Dedifferentiated amniotic fluid mesenchymal stem cell (primary cell): Measurements from ENCODE around the gene APEX1.
"Not testable (repeated sequence)": the region's sequence is repeated elsewhere in the genome, so short reads cannot be mapped to it uniquely, and the experiment has no call there.

Experiments used
- DNase-seq: peaks from one replicate; pipeline ENCODE4 v3.0.0-alpha.2; 2016; ENCODE audit errors: extremely low spot score

Gene APEX1

DNA sequence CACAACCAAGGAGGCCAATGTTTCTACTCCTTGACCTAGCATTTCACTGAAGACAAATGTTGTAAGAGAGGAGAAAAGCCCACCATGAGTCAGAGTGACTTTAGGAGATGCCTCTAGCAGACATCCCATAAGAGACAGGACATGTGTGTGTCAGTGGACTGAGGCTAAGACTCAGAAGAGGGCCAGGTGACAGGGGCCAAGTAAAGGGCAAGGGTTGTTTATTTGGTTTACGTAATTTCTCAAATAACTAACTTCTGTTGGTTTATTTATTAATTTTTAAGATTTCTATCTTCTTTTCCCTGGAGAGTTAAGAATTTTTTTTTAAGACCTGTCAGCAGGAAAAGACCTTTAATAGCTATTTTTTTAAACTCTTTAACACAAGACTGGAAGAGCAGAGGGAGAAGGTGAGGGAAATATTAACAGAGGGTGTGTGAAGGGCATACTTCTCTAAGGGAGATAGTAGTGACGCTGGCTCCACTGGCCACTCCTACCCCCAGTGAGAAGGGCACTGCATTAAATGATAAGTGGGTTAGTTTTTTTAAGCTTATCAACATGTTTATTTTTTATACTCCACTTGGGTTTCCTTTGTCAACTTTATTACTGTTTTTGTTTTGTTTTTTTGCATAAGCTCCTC, 17.6 kb downstream of the APEX1 start:
- DNase-seq: no peak

DNA sequence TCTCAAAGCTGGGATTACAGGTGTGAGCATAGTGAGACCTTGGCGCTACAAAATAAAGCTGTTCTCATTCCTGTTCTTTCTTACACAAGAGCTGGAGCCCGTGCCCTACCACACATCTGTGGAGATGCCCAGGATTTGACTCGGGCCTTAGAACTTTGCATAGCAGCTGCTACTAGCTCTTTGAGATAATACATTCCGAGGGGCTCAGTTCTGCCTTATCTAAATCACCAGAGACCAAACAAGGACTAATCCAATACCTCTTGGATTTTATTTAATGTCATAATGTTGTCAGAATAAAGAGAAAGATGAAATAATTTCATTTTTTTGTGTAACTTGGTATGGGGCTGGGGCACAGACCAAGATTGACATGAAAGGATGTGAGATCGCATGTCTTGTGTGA, 21.8 kb downstream of the APEX1 start:
- DNase-seq: no peak

DNA sequence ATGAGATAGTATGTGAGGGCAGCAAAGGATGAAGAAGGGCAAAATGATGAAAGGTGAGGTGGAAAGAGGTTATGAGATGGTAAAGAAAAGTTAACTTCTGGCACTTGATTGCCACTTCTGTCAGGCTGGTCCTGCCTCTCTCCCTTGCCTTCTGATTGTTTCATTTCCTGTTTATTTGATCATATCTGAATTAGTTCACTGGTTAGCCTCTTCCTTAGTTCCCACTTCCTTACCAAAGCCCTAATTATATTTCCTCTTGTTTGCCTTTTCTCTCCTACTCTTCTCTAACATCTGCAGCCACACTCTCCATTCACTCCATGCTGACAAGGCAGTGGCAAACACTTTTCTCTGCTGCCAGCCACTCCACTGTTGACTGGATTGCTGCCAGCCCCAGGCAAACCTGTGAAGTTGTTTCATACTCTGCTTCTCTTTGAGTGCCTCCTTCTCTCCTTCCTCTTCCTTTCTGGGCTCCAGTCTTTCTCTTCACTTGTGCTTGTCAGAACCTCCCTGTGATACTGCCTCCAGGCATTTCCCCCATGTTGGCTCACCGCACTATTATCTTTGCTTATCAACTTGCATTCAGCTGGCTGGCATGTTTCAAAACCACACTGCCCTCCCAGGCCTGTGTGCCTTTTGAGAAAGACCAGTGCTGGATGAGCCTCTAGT, 22.3 kb downstream of the APEX1 start:
- DNase-seq: peak; percentile 43

DNA sequence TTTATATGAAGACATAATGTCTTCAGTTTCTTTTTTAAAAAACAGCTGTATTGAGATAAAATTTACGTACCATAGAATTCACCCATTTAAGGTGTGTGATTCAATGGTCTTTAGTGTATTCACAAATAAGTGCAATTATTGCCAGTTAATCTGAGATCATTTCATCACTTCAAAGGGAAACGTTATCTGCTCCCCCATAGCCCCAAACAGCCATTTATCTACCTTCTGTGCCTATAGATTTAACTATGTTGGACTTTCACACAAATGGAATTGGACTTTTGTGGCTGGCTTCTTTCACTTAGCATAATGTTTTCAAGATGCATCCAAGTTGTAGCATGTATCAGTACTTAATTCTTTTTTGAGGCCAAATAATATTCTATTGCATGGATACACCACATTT, 23.9 kb downstream of the APEX1 start:
- no peak for DNase-seq

DNA sequence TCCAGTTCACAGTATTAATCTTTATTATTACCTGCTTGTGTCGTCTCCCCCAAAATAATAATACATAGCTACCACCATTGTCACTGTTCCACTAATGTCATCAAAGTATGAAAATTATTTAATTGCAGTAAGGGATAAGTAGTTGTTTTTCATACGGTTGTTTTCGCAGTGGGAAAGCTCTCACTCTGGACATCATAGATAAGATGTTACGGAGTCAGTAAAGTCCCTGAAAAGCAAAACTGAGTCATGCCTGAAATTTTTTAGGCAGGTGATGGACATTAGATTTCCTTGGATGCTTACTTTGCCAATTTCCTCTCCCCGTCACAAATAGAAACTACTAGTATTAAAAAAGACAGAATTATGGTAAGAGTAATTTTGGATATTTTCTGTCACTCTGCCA, 27.4 kb downstream of the APEX1 start:
- no peak for DNase-seq

DNA sequence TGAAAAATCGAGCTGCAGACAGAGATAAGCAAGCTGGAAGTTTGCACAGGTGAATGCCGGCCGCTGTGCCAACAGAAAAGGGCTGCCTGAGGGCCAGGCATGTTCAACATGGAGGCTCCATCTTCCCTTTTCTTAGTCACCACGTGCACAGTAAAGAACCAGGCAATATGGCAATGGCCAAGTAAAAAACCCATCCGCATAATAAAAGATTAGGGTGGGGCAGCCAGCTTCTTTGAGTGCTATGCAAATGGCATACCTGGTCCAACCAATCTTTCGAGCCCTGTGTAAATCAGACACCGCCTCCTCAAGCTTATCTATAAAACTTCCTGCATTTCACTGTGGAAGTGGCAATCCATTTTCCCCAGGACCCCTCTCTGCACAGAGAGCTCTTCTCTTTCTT, 30.9 kb downstream of the APEX1 start:
- DNase-seq: no peak

DNA sequence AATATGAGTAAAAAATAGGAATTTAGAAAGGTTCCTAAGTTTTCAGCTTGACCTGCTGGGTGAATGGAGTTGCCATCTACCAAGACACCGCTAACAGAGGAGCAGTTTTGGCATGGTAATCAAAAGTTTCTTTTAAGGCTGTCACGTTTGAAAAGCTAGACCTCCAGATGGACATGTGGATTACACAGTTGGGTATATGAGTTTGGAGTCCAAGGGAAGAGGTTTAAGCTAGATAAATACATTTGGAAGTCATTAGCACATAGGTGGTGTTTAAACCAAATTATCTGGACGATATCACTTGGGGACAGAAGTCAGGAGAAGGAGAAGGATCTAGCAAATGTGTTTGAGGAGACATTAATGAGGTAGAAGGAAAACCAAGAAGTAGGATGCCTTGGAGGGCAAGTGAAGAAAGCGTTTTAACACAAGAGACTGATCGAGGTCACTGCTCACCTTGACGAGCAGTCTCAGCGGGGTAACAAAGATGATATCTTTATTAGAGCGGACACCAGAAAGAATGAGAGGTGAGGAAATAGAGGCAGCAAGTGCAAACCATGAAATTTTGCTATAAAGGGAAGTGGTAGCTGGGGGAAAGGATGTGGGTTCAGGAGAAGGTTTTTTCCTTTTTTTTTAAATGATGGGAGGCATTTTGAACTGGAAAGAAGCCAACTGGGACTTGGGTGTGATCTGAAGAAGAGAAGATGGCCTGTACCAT, 31.8 kb downstream of the APEX1 start:
- DNase-seq: no peak

DNA sequence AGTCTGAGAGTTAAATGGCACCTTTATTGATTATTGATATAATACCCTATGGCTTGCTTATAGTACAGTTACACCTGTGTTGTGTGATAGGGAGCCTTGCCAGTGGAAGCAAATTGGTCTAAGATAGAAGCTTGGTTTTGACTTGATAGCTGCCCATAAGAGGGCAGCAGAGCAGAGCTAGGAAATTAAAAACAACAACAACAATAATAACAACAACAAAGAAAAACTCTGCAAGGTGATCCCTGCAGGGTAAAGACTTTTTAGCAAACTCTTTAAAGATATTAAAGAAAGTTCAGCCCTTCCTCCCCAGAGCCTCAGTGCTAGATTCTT, 32.3 kb downstream of the APEX1 start:
- DNase-seq: no peak

DNA sequence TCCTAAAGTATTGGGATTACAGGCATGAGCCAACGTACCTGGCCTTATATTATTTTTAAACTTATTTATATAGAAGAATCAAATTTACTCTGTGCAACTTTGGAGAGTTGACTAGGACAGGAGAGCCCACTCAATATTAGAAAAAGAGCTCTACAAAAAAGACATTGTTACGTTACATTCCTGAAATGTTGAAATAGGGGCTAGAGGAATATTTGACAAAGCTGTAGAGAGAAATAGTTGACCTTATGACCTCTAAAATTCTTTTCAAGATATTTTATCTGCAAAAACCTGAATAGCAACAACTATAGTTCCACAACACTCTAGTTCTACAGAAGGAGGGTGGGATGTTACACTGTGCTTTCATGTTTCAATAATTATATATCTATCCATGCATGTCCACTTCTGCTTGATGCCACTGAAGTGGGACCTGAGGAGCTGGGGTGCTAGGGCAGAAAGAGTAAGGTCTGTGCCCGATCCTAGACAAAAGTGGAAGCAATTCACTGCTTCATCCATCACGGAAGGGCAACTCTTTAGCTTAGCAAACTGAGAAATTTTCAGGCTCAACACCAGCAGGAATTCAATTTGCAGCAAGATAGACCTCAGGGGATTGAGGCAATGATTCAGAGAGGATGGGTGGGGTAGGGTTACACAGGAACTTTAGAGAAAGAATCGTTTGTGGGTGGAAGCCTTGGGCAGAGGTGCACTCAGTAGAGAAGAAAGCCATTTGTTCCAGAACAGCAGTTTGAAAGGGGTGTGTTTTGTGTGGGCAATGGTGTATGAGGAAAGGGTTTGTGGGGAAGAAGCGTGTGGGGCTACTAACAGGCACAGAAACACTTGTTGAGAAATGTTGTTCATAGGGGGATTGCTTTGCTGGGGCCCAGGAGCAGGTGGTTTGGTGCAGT, 34.3 kb downstream of the APEX1 start:
- DNase-seq: no peak

DNA sequence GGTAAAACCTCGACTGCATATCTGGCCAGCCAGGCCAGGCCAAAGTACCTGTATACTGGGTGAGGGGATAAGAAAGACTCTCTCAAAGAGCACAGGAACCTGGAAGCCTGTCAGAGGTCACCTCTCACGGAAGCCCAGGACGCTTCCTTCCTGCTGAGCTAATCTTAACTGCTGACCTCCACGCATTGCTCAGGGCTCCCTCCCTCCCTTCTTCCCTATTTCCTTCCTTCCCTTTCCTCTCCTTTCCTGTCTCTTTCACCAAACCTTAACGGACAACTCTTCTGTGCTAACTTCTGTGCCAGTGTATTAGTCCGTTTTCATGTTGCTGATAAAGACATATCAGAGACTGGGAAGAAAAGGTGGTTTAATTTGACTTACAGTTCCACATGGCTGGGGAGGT, 35.5 kb downstream of the APEX1 start:
- no peak for DNase-seq

DNA sequence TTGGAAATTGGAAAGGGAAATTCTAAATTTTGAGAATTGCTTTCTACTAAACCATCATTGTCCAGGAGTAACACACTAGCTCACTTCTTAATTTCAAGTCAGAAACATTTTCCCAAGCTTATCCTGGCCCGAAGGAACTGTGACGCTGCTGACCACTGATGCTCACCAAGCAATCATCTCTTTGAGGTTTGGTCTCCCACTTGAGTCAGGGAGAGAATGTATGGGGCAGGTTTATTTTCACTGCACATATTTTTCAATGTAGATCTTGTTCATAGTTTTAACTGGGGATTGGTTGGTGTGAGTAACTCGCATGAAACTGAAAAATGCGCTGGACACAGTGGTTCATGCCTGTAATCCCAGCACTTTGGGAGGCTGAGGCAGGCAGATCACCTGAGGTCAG, 37.5 kb downstream of the APEX1 start:
- no peak for DNase-seq

DNA sequence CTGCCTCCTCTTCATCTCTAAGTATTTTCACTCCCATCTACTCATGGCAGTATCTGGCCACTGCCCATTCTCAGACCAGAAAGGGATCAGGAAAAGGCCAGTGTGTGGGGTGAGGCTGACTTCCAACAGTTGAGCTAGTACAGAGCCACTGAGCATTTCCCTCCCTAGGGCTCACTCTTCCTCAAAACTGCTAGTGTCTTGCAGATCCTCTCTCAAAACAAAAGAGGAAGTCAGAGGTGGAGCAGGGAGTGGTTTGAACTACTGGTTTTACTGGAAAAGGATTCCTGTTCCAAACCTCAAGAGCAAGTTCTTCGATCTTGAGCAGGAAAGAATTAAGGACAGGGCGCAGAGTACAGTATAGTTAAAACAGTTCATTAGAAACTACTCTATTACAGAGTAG, 38.6 kb downstream of the APEX1 start:
- no peak for DNase-seq

DNA sequence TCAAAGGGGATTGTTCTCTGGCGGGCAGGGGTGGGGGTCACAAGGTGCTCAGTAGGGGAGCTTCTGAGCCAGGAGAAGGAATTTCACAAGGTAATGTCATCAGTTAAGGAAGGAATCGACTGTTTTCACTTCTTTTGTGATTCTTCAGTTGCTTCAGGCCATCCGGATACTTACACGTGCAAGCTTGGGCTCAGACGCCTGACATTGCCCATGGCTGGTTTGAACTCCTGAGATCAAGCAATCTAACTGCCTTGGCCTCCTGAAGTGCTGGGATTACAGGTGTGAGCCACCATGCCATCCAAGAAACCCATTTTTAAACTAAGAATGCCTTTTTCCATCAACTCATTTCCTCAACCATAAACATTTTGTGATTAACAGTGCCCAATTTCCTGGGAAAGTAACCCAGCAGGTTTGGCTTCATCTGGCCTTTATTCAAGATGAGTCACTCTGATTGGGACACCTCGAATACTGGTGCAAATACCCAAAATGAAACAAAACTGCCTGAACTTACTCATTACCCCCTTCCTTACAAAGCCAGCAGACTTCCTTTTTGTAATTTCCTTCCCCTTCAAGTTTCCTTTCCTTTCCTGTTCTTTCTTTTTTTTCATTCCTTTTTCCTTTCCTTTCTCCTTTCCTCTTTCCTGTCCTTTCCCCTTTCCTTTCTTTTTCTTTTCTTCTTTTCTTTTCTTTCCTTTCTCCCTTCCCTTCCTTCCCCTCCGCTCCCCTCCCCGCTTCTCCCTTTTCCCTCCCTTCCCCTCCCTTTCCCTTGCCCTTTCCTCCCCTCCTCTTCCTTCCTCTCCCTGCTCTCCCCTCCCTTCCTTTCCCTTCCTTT, 40.1 kb downstream of the APEX1 start:
- no peak for DNase-seq

DNA sequence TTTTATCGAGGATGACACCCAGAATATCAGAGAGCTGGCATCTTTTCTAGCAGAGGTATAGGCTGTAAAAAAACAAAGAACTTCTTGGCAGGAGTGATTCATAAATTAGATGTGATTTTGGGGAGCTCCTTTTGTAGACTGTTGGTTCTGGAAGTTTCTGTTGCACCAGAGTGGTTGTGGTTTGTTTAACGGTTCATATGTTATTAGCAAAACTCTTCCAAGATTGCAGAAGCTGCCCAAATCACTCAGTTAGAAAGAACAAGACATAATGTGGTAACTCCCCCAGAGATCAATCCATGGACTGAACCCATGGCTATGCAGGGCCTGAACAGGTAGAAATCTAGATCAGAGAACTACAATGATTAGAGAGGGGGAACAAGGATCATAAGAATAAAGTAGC, 43.6 kb downstream of the APEX1 start:
- DNase-seq: no peak

DNA sequence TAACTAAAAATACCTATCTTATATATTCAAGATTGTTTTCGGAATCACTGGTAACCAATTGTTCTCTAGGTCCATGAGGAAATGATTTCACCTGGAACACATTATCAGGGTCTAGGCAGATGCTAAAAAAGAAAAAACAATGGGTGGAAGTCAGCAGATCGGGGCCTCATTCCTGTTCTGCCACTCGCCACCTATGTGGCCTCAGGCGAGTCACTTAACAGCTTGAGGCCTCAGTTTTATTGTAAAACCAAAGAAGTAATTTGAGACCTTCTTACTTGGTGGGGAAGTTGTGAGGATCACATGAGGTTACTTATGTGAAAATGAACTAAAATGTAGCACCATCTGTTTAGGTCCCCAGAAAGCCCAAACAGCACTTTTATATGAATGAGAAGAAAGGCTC, 44.1 kb downstream of the APEX1 start:
- no peak for DNase-seq

DNA sequence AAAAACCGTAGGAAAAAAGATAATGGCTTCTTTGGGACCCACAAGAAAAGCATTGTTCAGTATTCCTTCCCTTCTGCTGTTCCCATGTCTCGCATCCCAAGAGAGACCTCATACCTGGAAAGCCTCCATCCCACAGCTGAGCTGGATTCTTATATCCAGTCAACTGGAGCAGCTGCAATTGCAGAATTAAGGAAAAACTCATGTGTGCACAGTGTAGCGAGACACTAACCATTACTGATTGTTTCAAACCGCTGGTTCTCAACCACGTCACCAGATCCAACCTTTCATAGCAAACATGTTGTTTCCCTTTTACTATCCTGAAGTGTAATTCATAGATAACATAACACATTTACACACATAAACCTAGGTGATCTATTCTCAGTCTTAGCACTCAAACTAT, 44.9 kb downstream of the APEX1 start:
- DNase-seq: no peak

DNA sequence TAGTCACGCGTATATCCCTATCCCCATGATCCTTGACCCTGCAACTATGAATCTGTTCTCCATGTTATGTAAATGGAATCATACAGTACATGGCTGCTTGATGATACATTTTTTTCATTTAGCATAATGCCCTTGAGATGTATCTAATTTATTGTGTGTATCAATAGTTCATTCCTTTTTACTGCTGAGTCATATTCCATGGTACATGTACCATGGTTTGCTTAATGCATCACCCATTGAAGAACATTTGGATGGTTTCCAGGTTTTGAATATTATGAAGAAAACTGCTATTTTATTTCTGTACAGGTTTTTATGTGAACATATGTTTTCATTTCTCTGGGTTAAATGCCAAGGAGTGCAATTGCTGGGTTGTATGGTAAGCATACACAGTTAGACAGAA, 46.3 kb downstream of the APEX1 start:
- DNase-seq: no peak

DNA sequence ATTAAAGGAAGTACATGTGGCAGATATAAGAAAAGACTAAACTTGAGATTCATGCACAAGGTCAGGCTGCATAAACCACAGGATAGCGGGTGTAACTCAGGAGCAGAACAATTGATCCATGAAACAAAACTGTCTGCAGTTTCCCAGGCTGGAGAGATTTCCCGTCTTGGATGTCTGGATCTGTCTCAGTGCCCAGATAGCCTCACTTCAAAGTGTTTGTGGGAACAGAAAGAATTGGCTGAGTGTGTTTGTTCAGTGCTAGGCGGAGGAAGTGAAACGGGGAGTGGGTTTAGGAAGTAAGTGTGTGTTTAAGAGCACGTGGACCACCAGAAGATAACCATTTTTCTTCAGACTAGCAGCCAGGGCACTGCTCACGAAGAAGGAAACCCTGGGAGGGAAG, 48.9 kb downstream of the APEX1 start:
- DNase-seq: no peak

DNA sequence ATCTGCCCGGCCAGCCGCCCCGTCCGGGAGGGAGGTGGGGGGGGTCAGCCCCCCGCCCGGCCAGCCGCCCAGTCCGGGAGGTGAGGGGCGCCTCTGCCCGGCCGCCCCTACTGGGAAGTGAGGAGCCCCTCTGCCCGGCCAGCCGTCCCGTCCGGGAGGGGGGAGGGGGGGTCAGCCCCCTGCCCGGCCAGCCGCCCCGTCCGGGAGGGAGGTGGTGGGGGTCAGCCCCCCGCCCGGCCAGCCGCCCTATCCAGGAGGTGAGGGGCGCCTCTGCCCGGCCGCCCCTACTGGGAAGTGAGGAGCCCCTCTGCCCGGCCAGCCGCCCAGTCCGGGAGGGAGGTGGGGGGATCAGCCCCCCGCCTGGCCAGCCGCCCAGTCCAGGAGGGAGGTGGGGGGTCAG, 51.2 kb downstream of the APEX1 start:
- DNase-seq: not testable (repeated sequence)

DNA sequence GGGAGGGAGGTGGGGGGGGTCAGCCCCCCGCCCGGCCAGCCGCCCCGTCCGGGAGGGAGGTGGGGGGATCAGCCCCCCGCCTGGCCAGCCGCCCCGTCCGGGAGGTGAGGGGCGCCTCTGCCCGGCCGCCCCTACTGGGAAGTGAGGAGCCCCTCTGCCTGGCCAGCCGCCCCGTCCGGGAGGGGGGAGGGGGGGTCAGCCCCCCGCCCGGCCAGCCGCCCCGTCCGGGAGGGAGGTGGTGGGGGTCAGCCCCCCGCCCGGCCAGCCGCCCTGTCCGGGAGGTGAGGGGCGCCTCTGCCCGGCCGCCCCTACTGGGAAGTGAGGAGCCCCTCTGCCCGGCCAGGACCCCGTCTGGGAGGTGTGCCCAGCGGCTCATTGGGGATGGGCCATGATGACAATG, 51.7 kb downstream of the APEX1 start:
- DNase-seq: not testable (repeated sequence)
